DLD1 (cell line): Measurements from ENCODE around the gene RBM43.
"Not testable (repeated sequence)": the region's sequence is repeated elsewhere in the genome, so short reads cannot be mapped to it uniquely, and the experiment has no call there.

Source experiments
- in situ Hi-C: cut with HindIII; loops from 2 replicates; pipeline ENCODE4 v1.10.0; 2017; ENCODE audit warnings: low sequenced_read_pairs

Gene RBM43

GRCh38 chr2:151269798-151270568, 8.3 kb upstream of the RBM43 start:
- in situ Hi-C loops = no loop called here

- in situ Hi-C loops = no loop called here
These were observed 6.4 kb upstream of the RBM43 start for GRCh38 chr2:151268085-151268484.

- in situ Hi-C loops = no loop called here
These were observed 5.9 kb upstream of the RBM43 start for GRCh38 chr2:151267537-151267936.

- in situ Hi-C loops = no loop called here
These were observed 4.3 kb upstream of the RBM43 start for GRCh38 chr2:151265991-151266390.

- in situ Hi-C loops = no loop called here
These were observed 2.6 kb upstream of the RBM43 start for GRCh38 chr2:151264157-151264825.

- in situ Hi-C loops = no loop called here
These were observed 966 bp upstream of the RBM43 start for GRCh38 chr2:151262629-151263028.

- in situ Hi-C loops = no loop called here
These were observed 271 bp upstream of the RBM43 start for GRCh38 chr2:151261977-151262291.

GRCh38 chr2:151260573-151261230, 961 bp downstream of the RBM43 start:
- in situ Hi-C loops = no loop called here

GRCh38 chr2:151258121-151258520, 3.5 kb downstream of the RBM43 start:
- in situ Hi-C loops = no loop called here

- in situ Hi-C loops = no loop called here
These were observed 9.0 kb downstream of the RBM43 start for GRCh38 chr2:151252646-151253045.

GRCh38 chr2:151251012-151251411, 10.7 kb downstream of the RBM43 start:
- in situ Hi-C loops = no loop called here

GRCh38 chr2:151247432-151247831, 14.2 kb downstream of the RBM43 start:
- in situ Hi-C loops = no loop called here

- in situ Hi-C loops = no loop called here
These were observed 15.5 kb downstream of the RBM43 start for GRCh38 chr2:151246152-151246551.

- in situ Hi-C loops = no loop called here
These were observed 18.2 kb downstream of the RBM43 start for GRCh38 chr2:151243468-151243867.

GRCh38 chr2:151241224-151241623, 20.4 kb downstream of the RBM43 start:
- in situ Hi-C loops = no loop called here

- in situ Hi-C loops = no loop called here
These were observed 21.2 kb downstream of the RBM43 start for GRCh38 chr2:151240433-151240832.

GRCh38 chr2:151239624-151240023, 22.0 kb downstream of the RBM43 start:
- in situ Hi-C loops = no loop called here

GRCh38 chr2:151238527-151239487, 22.9 kb downstream of the RBM43 start:
- in situ Hi-C loops = no loop called here

- in situ Hi-C loops = no loop called here
These were observed 24.1 kb downstream of the RBM43 start for GRCh38 chr2:151237422-151238025.

- in situ Hi-C loops = not testable (repeated sequence)
These were observed 27.9 kb downstream of the RBM43 start for GRCh38 chr2:151233760-151234159.

- in situ Hi-C loops = not testable (repeated sequence)
These were observed 28.4 kb downstream of the RBM43 start for GRCh38 chr2:151233288-151233687.
